Measurements from ENCODE around the gene RCAN2.

RCAN2 gene

GRCh38 chr6:46242921-46243320, 248.3 kb downstream of the RCAN2 start:
- TF ChIP-seq FOXP2 (optimal IDR thresholded peaks at IDR 0.05; ENCODE audit: borderline replicate concordance, extremely low read depth, extremely low read length, insufficient read depth) (no peak), REST (IDR thresholded peaks at IDR 0.05; ENCODE audit: insufficient read depth in 1 of 2, low read depth in 2 of 2, low read length in 2 of 2) (no peak), POLR2AphosphoS5 (IDR thresholded peaks at IDR 0.05; ENCODE audit: low read depth, low read length) (no peak), SIN3A (IDR thresholded peaks at IDR 0.05; ENCODE audit: borderline replicate concordance, insufficient read depth, low read length) (no peak), TAF1 (IDR thresholded peaks at IDR 0.05; ENCODE audit: borderline replicate concordance, insufficient read depth, low read length) (no peak)

- TF ChIP-seq REST (IDR thresholded peaks at IDR 0.05; ENCODE audit: insufficient read depth in 1 of 2, low read depth in 2 of 2, low read length in 2 of 2) (no peak), TAF1 (IDR thresholded peaks at IDR 0.05; ENCODE audit: borderline replicate concordance, insufficient read depth, low read length) (no peak), SIN3A (IDR thresholded peaks at IDR 0.05; ENCODE audit: borderline replicate concordance, insufficient read depth, low read length) (no peak), FOXP2 (optimal IDR thresholded peaks at IDR 0.05; ENCODE audit: borderline replicate concordance, extremely low read depth, extremely low read length, insufficient read depth) (no peak), POLR2AphosphoS5 (IDR thresholded peaks at IDR 0.05; ENCODE audit: low read depth, low read length) (no peak)
Measured at GRCh38 chr6:46240866-46241565, 250.2 kb downstream of the RCAN2 start.

GRCh38 chr6:46236752-46237151, 254.5 kb downstream of the RCAN2 start:
- TF ChIP-seq TAF1 (IDR thresholded peaks at IDR 0.05; ENCODE audit: borderline replicate concordance, insufficient read depth, low read length) (no peak), FOXP2 (optimal IDR thresholded peaks at IDR 0.05; ENCODE audit: borderline replicate concordance, extremely low read depth, extremely low read length, insufficient read depth) (no peak), SIN3A (IDR thresholded peaks at IDR 0.05; ENCODE audit: borderline replicate concordance, insufficient read depth, low read length) (no peak), POLR2AphosphoS5 (IDR thresholded peaks at IDR 0.05; ENCODE audit: low read depth, low read length) (no peak), REST (IDR thresholded peaks at IDR 0.05; ENCODE audit: insufficient read depth in 1 of 2, low read depth in 2 of 2, low read length in 2 of 2) (no peak)

GRCh38 chr6:46235242-46235641, 256.0 kb downstream of the RCAN2 start:
- TF ChIP-seq SIN3A (IDR thresholded peaks at IDR 0.05; ENCODE audit: borderline replicate concordance, insufficient read depth, low read length) (no peak), TAF1 (IDR thresholded peaks at IDR 0.05; ENCODE audit: borderline replicate concordance, insufficient read depth, low read length) (no peak), REST (IDR thresholded peaks at IDR 0.05; ENCODE audit: insufficient read depth in 1 of 2, low read depth in 2 of 2, low read length in 2 of 2) (no peak), FOXP2 (optimal IDR thresholded peaks at IDR 0.05; ENCODE audit: borderline replicate concordance, extremely low read depth, extremely low read length, insufficient read depth) (no peak), POLR2AphosphoS5 (IDR thresholded peaks at IDR 0.05; ENCODE audit: low read depth, low read length) (no peak)

Data from PFSK-1 (cell line).